NCI-H82 (cell line): ENCODE results near the gene SYT6.

ENCODE experiments used
- DNase-seq: peaks from one replicate; lab custom pipeline; 2025; lab: John Stamatoyannopoulos, UW

SYT6 gene

GRCh38 chr1:114093624-114094362 is 59.9 kb downstream of the SYT6 start:
- no peak for DNase-seq

GRCh38 chr1:114092186-114093062 is 61.2 kb downstream of the SYT6 start:
- no peak for DNase-seq

GRCh38 chr1:114091711-114092110 is 62.0 kb downstream of the SYT6 start:
- DNase-seq: no peak

- DNase-seq: no peak
Observed at GRCh38 chr1:114090738-114091505, 62.7 kb downstream of the SYT6 start.

GRCh38 chr1:114089502-114090138 is 64.0 kb downstream of the SYT6 start:
- no peak for DNase-seq

- DNase-seq: no peak
Observed at GRCh38 chr1:114088392-114089299, 65.0 kb downstream of the SYT6 start.

GRCh38 chr1:114087495-114087894 is 66.2 kb downstream of the SYT6 start:
- DNase-seq: no peak

GRCh38 chr1:114086601-114087368 is 66.9 kb downstream of the SYT6 start:
- no peak for DNase-seq

- DNase-seq: no peak
Observed at GRCh38 chr1:114082867-114083585, 70.6 kb downstream of the SYT6 start.

- no peak for DNase-seq
Observed at GRCh38 chr1:114082304-114082630, 71.4 kb downstream of the SYT6 start.

- no peak for DNase-seq
Observed at GRCh38 chr1:114081437-114082303, 72.0 kb downstream of the SYT6 start.

GRCh38 chr1:114080511-114081436 is 72.9 kb downstream of the SYT6 start:
- DNase-seq: no peak

GRCh38 chr1:114079596-114080190 is 74.0 kb downstream of the SYT6 start:
- no peak for DNase-seq

GRCh38 chr1:114078116-114078515 is 75.6 kb downstream of the SYT6 start:
- no peak for DNase-seq

- no peak for DNase-seq
Observed at GRCh38 chr1:114077188-114077587, 76.5 kb downstream of the SYT6 start.

GRCh38 chr1:114076308-114076707 is 77.4 kb downstream of the SYT6 start:
- no peak for DNase-seq
